HG03521 (cell line): Measurements from ENCODE around the gene VWF.

Experiments used
- ATAC-seq: cut with Tn5 transposase; IDR thresholded peaks from one replicate; pipeline ENCODE4 v1.9.1; 2021; ENCODE audit warnings: mild to moderate bottlenecking, moderate library complexity; ENCODE audit not compliant: unreplicated experiment

VWF gene

GRCh38 chr12:5899675-5900074, 224.8 kb downstream of the VWF start:
- no peak for ATAC-seq

GRCh38 chr12:5898874-5899273, 225.6 kb downstream of the VWF start:
- no peak for ATAC-seq
